ENCODE data around the gene BLOC1S4.

GRCh38 chr4:6688879-6689505 is 27.0 kb upstream of the BLOC1S4 start:
- TF ChIP-seq POLR2A (IDR thresholded peaks at IDR 0.05) (no peak), CTCF (IDR thresholded peaks at IDR 0.05) (no peak)

Measured in body of pancreas (tissue), 4 donors.